Measurements from ENCODE around the gene FOXJ2. TPM values are rescaled to one million over a fixed set of nuclear protein-coding genes. Genes with fewer than 3 reads are reported as not detected.

FOXJ2 gene
- total and polyA plus RNA-seq, 10 of the 15 experiments (the other 5 are each of a cell fraction or from before 2014, with no cell fraction given) = 1.4 to 9.3 (median 4.8) TPM

- TF ChIP-seq MTA3 (IDR thresholded peaks at IDR 0.05; ENCODE audit: borderline replicate concordance, low read length) (no peak), RAD51 (IDR thresholded peaks at IDR 0.05) (no peak), STAT1 (conservative IDR thresholded peaks at IDR 0.05) (no peak), RB1 (IDR thresholded peaks at IDR 0.05; ENCODE audit: borderline replicate concordance) (no peak), RFX5 (IDR thresholded peaks at IDR 0.05; ENCODE audit: low read depth, low read length) (no peak), CEBPZ (IDR thresholded peaks at IDR 0.05; ENCODE audit: low read depth, low read length) (no peak), ZBTB40 (IDR thresholded peaks at IDR 0.05; ENCODE audit: borderline replicate concordance) (no peak), SUZ12 (IDR thresholded peaks at IDR 0.05; ENCODE audit: unreplicated experiment) (no peak), SP1 (IDR thresholded peaks at IDR 0.05; ENCODE audit: low read depth, low read length) (no peak), NFYB (IDR thresholded peaks at IDR 0.05; ENCODE audit: insufficient read depth, low read depth, low read length) (no peak), PAX5 (IDR thresholded peaks at IDR 0.05; ENCODE audit: borderline replicate concordance, low read depth, low read length) (no peak), CBFB (IDR thresholded peaks at IDR 0.05; ENCODE audit: low read depth) (no peak), GATAD2B (conservative IDR thresholded peaks at IDR 0.05; ENCODE audit: low read depth) (no peak)
- TF ChIP-seq, protein P1, sequence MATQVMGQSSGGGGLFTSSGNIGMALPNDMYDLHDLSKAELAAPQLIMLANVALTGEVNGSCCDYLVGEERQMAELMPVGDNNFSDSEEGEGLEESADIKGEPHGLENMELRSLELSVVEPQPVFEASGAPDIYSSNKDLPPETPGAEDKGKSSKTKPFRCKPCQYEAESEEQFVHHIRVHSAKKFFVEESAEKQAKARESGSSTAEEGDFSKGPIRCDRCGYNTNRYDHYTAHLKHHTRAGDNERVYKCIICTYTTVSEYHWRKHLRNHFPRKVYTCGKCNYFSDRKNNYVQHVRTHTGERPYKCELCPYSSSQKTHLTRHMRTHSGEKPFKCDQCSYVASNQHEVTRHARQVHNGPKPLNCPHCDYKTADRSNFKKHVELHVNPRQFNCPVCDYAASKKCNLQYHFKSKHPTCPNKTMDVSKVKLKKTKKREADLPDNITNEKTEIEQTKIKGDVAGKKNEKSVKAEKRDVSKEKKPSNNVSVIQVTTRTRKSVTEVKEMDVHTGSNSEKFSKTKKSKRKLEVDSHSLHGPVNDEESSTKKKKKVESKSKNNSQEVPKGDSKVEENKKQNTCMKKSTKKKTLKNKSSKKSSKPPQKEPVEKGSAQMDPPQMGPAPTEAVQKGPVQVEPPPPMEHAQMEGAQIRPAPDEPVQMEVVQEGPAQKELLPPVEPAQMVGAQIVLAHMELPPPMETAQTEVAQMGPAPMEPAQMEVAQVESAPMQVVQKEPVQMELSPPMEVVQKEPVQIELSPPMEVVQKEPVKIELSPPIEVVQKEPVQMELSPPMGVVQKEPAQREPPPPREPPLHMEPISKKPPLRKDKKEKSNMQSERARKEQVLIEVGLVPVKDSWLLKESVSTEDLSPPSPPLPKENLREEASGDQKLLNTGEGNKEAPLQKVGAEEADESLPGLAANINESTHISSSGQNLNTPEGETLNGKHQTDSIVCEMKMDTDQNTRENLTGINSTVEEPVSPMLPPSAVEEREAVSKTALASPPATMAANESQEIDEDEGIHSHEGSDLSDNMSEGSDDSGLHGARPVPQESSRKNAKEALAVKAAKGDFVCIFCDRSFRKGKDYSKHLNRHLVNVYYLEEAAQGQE (IDR thresholded peaks at IDR 0.05; ENCODE audit: low read depth, low read length) = no peak
- TF ChIP-seq, protein P2, sequence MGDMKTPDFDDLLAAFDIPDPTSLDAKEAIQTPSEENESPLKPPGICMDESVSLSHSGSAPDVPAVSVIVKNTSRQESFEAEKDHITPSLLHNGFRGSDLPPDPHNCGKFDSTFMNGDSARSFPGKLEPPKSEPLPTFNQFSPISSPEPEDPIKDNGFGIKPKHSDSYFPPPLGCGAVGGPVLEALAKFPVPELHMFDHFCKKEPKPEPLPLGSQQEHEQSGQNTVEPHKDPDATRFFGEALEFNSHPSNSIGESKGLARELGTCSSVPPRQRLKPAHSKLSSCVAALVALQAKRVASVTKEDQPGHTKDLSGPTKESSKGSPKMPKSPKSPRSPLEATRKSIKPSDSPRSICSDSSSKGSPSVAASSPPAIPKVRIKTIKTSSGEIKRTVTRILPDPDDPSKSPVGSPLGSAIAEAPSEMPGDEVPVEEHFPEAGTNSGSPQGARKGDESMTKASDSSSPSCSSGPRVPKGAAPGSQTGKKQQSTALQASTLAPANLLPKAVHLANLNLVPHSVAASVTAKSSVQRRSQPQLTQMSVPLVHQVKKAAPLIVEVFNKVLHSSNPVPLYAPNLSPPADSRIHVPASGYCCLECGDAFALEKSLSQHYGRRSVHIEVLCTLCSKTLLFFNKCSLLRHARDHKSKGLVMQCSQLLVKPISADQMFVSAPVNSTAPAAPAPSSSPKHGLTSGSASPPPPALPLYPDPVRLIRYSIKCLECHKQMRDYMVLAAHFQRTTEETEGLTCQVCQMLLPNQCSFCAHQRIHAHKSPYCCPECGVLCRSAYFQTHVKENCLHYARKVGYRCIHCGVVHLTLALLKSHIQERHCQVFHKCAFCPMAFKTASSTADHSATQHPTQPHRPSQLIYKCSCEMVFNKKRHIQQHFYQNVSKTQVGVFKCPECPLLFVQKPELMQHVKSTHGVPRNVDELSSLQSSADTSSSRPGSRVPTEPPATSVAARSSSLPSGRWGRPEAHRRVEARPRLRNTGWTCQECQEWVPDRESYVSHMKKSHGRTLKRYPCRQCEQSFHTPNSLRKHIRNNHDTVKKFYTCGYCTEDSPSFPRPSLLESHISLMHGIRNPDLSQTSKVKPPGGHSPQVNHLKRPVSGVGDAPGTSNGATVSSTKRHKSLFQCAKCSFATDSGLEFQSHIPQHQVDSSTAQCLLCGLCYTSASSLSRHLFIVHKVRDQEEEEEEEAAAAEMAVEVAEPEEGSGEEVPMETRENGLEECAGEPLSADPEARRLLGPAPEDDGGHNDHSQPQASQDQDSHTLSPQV (IDR thresholded peaks at IDR 0.05) = no peak
Observed at GRCh38 chr12:8037046-8037663, 4.6 kb downstream of the FOXJ2 start (continued).
